HG03442 (cell line): ENCODE results near the gene TAGLN2.
A peak's percentile ranks its signal among the peaks of the same experiment; 100 is the strongest.

Experiments
- ATAC-seq: cut with Tn5 transposase; IDR thresholded peaks from one replicate; pipeline ENCODE4 v1.9.1; 2021; ENCODE audit warnings: mild to moderate bottlenecking, moderate library complexity; ENCODE audit not compliant: unreplicated experiment

Gene TAGLN2

GRCh38 chr1:159924791-159925718 lies at the start of gene TAGLN2:
TSS of gene TAGLN2 (minus strand) at chr1:159925507. CDS start at chr1:159920509, 4,998 bp downstream.
- peak; percentile 60 for ATAC-seq

GRCh38 chr1:159974350-159974965 lies 49.2 kb upstream of the TAGLN2 start:
- ATAC-seq = no peak

- no peak for ATAC-seq
These were observed 48.1 kb upstream of the TAGLN2 start for GRCh38 chr1:159973350-159973940.

- no peak for ATAC-seq
These were observed 47.3 kb upstream of the TAGLN2 start for GRCh38 chr1:159972443-159973205.

- ATAC-seq = no peak
These were observed 45.6 kb upstream of the TAGLN2 start for GRCh38 chr1:159970932-159971342.

- ATAC-seq = no peak
These were observed 43.6 kb upstream of the TAGLN2 start for GRCh38 chr1:159968901-159969300.

GRCh38 chr1:159965263-159965662 lies 40.0 kb upstream of the TAGLN2 start:
- ATAC-seq = no peak

- ATAC-seq = no peak
These were observed 38.8 kb upstream of the TAGLN2 start for GRCh38 chr1:159964144-159964543.

GRCh38 chr1:159962176-159962575 lies 36.9 kb upstream of the TAGLN2 start:
- ATAC-seq = no peak

GRCh38 chr1:159961636-159962035 lies 36.3 kb upstream of the TAGLN2 start:
- no peak for ATAC-seq

- no peak for ATAC-seq
These were observed 35.5 kb upstream of the TAGLN2 start for GRCh38 chr1:159960721-159961381.

GRCh38 chr1:159959451-159959850 lies 34.1 kb upstream of the TAGLN2 start:
- no peak for ATAC-seq

GRCh38 chr1:159958719-159959380 lies 33.5 kb upstream of the TAGLN2 start:
- ATAC-seq = peak; percentile 63

GRCh38 chr1:159957824-159958268 lies 32.5 kb upstream of the TAGLN2 start:
- no peak for ATAC-seq

- no peak for ATAC-seq
These were observed 30.1 kb upstream of the TAGLN2 start for GRCh38 chr1:159955456-159955855.

GRCh38 chr1:159953536-159954515 lies 28.5 kb upstream of the TAGLN2 start, which contains the start of gene SLAMF9:
TSS of gene SLAMF9 (minus strand) at chr1:159954237. CDS start at chr1:159954137, 100 bp downstream.
- ATAC-seq = no peak

- ATAC-seq = no peak
These were observed 27.6 kb upstream of the TAGLN2 start for GRCh38 chr1:159952932-159953331.

- ATAC-seq = no peak
These were observed 26.2 kb upstream of the TAGLN2 start for GRCh38 chr1:159951551-159951950.

- ATAC-seq = no peak
These were observed 25.7 kb upstream of the TAGLN2 start for GRCh38 chr1:159951016-159951415.
